ENCODE results near the gene TPRX2. TPM values are rescaled to one million over a fixed set of nuclear protein-coding genes. Genes with fewer than 3 reads are reported as not detected.
"Not testable (repeated sequence)": the region's sequence is repeated elsewhere in the genome, so short reads cannot be mapped to it uniquely, and the experiment has no call there.

TPRX2 gene
- total and polyA plus RNA-seq, 4 donors = not detected

DNA sequence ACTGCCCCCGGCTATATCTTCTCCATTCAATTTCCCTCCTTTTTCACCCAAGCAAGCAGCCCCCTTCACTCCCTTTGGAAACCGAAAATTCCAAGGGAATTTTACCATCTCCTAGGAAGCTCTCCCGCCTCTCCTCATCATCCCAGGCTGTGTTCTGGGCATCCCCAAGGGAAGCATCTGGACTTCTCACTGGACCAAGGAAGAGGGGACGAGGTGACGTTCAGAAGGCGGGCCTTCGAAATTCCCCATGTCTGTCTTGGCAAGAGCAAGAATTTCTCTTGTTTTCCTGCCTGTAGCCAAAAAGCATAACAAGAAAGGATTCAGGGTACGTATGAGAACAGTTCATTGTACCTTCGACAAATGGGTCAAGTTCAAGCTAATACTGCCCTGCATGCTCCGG, 6.1 kb downstream of the TPRX2 start:
- no peak overlapping the region for H3K27ac ChIP-seq (ENCODE audit: low read depth in 1 of 2, low read length in 2 of 2)

DNA sequence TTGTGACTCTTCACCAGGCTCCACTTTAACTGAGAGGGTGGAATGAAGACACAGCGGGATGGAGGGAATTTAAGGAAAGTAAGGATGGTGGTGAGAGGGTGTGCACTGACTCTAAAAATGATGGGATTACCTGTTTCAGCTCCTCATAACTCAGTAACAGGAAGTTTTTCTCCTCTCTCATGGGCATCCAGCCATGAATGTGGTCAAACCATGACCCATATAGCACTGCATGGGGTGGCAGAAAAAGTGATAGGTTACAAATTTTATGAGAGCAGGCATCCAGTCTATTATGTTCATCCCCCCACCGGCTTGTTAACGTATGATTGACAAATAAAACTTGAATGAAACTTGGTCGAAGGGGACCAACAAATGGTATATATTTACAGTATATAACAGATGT, 19.9 kb downstream of the TPRX2 start:
- Histone ChIP-seq H3K27me3 (ENCODE audit: control insufficient read depth in 4 of 4, insufficient read depth in 4 of 4, low read length in 3 of 4) (no peaks in the 10 kb centered on the region), H3K4me3 (ENCODE audit: low read depth in 1 of 3, low read length in 3 of 3) (no peak overlapping the region), H3K27ac (ENCODE audit: low read depth in 1 of 2, low read length in 2 of 2) (no peak overlapping the region), H3K9me3 (ENCODE audit: control insufficient read depth in 4 of 4, low read length in 3 of 4) (no peaks in the 10 kb centered on the region), H3K9ac (ENCODE audit: low read depth in 1 of 2, low read length in 2 of 2) (no peak overlapping the region), H3K4me1 (ENCODE audit: control insufficient read depth in 4 of 4, insufficient read depth in 4 of 4, low read length in 3 of 4) (peaks cover 2 to 24% (median 13%) of the 10 kb centered on the region in 4 donors), H3K36me3 (ENCODE audit: control insufficient read depth in 4 of 4, insufficient read depth in 3 of 4, low read depth in 1 of 4, low read length in 3 of 4) (peaks cover 4 to 55% (median 41%) of the 10 kb centered on the region in 4 donors)
- no peak for DNase-seq (ENCODE audit: low spot score)
- WGBS = 73% methylated on average over 4 of the region's 4 CpGs
- TF ChIP-seq GABPA (IDR thresholded peaks at IDR 0.05 in 1 of 2, conservative IDR thresholded peaks at IDR 0.05 in 1 of 2) (no peak), YY1 (IDR thresholded peaks at IDR 0.05) (peak; percentile 21)

More for the DNA sequence above, 6.1 kb downstream of the TPRX2 start:
- Histone ChIP-seq H3K9ac (ENCODE audit: low read depth in 1 of 2, low read length in 2 of 2) (no peak overlapping the region), H3K9me3 (ENCODE audit: control insufficient read depth in 4 of 4, low read length in 3 of 4) (no peaks in the 10 kb centered on the region), H3K4me3 (ENCODE audit: low read depth in 1 of 3, low read length in 3 of 3) (no peak overlapping the region), H3K27me3 (ENCODE audit: control insufficient read depth in 4 of 4, insufficient read depth in 4 of 4, low read length in 3 of 4) (no peaks in the 10 kb centered on the region), H3K4me1 (ENCODE audit: control insufficient read depth in 4 of 4, insufficient read depth in 4 of 4, low read length in 3 of 4) (peaks cover 0 to 4% (median 0%) of the 10 kb centered on the region in 4 donors), H3K36me3 (ENCODE audit: control insufficient read depth in 4 of 4, insufficient read depth in 3 of 4, low read depth in 1 of 4, low read length in 3 of 4) (peaks cover 0 to 19% (median 0%) of the 10 kb centered on the region in 4 donors)
- DNase-seq (ENCODE audit: low spot score) = no peak
- TF ChIP-seq, protein P1, sequence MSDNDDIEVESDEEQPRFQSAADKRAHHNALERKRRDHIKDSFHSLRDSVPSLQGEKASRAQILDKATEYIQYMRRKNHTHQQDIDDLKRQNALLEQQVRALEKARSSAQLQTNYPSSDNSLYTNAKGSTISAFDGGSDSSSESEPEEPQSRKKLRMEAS (IDR thresholded peaks at IDR 0.05) = no peak
- TF ChIP-seq GABPA (IDR thresholded peaks at IDR 0.05 in 1 of 2, conservative IDR thresholded peaks at IDR 0.05 in 1 of 2) = no peak
- no peak for TF ChIP-seq RXRA (IDR thresholded peaks at IDR 0.05)
- TF ChIP-seq TAF1 (conservative IDR thresholded peaks at IDR 0.05) = no peak
- TF ChIP-seq RAD21 (IDR thresholded peaks at IDR 0.05) = no peak
- TF ChIP-seq HNF4A (conservative IDR thresholded peaks at IDR 0.05) = no peak
- TF ChIP-seq EGR1 (IDR thresholded peaks at IDR 0.05; ENCODE audit: low read depth in 2 of 2) = no peak
- no peak for TF ChIP-seq SP1 (IDR thresholded peaks at IDR 0.05)
- TF ChIP-seq, protein P2, sequence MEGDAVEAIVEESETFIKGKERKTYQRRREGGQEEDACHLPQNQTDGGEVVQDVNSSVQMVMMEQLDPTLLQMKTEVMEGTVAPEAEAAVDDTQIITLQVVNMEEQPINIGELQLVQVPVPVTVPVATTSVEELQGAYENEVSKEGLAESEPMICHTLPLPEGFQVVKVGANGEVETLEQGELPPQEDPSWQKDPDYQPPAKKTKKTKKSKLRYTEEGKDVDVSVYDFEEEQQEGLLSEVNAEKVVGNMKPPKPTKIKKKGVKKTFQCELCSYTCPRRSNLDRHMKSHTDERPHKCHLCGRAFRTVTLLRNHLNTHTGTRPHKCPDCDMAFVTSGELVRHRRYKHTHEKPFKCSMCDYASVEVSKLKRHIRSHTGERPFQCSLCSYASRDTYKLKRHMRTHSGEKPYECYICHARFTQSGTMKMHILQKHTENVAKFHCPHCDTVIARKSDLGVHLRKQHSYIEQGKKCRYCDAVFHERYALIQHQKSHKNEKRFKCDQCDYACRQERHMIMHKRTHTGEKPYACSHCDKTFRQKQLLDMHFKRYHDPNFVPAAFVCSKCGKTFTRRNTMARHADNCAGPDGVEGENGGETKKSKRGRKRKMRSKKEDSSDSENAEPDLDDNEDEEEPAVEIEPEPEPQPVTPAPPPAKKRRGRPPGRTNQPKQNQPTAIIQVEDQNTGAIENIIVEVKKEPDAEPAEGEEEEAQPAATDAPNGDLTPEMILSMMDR (IDR thresholded peaks at IDR 0.05; ENCODE audit: low read depth, low read length, missing input control) = no peak
- TF ChIP-seq, protein P3, sequence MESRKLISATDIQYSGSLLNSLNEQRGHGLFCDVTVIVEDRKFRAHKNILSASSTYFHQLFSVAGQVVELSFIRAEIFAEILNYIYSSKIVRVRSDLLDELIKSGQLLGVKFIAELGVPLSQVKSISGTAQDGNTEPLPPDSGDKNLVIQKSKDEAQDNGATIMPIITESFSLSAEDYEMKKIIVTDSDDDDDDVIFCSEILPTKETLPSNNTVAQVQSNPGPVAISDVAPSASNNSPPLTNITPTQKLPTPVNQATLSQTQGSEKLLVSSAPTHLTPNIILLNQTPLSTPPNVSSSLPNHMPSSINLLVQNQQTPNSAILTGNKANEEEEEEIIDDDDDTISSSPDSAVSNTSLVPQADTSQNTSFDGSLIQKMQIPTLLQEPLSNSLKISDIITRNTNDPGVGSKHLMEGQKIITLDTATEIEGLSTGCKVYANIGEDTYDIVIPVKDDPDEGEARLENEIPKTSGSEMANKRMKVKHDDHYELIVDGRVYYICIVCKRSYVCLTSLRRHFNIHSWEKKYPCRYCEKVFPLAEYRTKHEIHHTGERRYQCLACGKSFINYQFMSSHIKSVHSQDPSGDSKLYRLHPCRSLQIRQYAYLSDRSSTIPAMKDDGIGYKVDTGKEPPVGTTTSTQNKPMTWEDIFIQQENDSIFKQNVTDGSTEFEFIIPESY (IDR thresholded peaks at IDR 0.05) = no peak
- no peak for TF ChIP-seq HNF4G (IDR thresholded peaks at IDR 0.05)
- TF ChIP-seq JUND (IDR thresholded peaks at IDR 0.05) = no peak
- TF ChIP-seq, protein P4, sequence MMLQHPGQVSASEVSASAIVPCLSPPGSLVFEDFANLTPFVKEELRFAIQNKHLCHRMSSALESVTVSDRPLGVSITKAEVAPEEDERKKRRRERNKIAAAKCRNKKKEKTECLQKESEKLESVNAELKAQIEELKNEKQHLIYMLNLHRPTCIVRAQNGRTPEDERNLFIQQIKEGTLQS (IDR thresholded peaks at IDR 0.05) = no peak
- TF ChIP-seq, protein P5, sequence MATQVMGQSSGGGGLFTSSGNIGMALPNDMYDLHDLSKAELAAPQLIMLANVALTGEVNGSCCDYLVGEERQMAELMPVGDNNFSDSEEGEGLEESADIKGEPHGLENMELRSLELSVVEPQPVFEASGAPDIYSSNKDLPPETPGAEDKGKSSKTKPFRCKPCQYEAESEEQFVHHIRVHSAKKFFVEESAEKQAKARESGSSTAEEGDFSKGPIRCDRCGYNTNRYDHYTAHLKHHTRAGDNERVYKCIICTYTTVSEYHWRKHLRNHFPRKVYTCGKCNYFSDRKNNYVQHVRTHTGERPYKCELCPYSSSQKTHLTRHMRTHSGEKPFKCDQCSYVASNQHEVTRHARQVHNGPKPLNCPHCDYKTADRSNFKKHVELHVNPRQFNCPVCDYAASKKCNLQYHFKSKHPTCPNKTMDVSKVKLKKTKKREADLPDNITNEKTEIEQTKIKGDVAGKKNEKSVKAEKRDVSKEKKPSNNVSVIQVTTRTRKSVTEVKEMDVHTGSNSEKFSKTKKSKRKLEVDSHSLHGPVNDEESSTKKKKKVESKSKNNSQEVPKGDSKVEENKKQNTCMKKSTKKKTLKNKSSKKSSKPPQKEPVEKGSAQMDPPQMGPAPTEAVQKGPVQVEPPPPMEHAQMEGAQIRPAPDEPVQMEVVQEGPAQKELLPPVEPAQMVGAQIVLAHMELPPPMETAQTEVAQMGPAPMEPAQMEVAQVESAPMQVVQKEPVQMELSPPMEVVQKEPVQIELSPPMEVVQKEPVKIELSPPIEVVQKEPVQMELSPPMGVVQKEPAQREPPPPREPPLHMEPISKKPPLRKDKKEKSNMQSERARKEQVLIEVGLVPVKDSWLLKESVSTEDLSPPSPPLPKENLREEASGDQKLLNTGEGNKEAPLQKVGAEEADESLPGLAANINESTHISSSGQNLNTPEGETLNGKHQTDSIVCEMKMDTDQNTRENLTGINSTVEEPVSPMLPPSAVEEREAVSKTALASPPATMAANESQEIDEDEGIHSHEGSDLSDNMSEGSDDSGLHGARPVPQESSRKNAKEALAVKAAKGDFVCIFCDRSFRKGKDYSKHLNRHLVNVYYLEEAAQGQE (IDR thresholded peaks at IDR 0.05) = no peak
- TF ChIP-seq FOXA2 (IDR thresholded peaks at IDR 0.05) = no peak
- no peak for TF ChIP-seq FOXA1 (IDR thresholded peaks at IDR 0.05)
- 74% methylated on average over 10 of the region's 10 CpGs for WGBS

DNA sequence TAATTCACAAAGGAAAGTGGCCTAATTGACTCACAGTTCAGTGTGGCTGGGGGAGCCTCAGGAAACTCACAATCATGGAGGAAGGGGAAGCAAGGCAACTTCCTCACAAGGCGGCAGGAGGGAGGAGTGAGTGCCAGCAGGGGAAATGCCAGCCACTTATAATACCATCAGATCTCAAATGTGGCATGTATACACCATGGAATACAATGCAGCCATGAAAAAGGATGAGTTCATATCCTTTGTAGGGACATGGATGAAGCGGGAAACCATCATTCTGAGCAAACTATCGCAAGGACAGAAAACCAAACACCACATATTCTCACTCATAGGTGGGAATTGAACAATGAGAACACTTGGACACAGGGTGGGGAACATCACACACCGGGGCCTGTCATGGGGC, 20.4 kb downstream of the TPRX2 start:
- not testable (repeated sequence) for DNase-seq (ENCODE audit: low spot score)
- peaks cover 0 to 54% (median 39%) of the 10 kb centered on the region in 4 donors for H3K36me3 ChIP-seq (ENCODE audit: control insufficient read depth in 4 of 4, insufficient read depth in 3 of 4, low read depth in 1 of 4, low read length in 3 of 4)

More for the DNA sequence above, 20.4 kb downstream of the TPRX2 start:
- peaks cover 2 to 24% (median 13%) of the 10 kb centered on the region in 4 donors for H3K4me1 ChIP-seq (ENCODE audit: control insufficient read depth in 4 of 4, insufficient read depth in 4 of 4, low read length in 3 of 4)
- 72% methylated on average over 4 of the region's 4 CpGs for WGBS
- H3K27ac ChIP-seq (ENCODE audit: low read depth in 1 of 2, low read length in 2 of 2); H3K9ac ChIP-seq (ENCODE audit: low read depth in 1 of 2, low read length in 2 of 2); H3K4me3 ChIP-seq (ENCODE audit: low read depth in 1 of 3, low read length in 3 of 3); H3K9me3 ChIP-seq (ENCODE audit: control insufficient read depth in 4 of 4, low read length in 3 of 4); H3K27me3 ChIP-seq (ENCODE audit: control insufficient read depth in 4 of 4, insufficient read depth in 4 of 4, low read length in 3 of 4): not testable (repeated sequence)
